ENCODE results near the gene WNT9B.

WNT9B gene, protein sequence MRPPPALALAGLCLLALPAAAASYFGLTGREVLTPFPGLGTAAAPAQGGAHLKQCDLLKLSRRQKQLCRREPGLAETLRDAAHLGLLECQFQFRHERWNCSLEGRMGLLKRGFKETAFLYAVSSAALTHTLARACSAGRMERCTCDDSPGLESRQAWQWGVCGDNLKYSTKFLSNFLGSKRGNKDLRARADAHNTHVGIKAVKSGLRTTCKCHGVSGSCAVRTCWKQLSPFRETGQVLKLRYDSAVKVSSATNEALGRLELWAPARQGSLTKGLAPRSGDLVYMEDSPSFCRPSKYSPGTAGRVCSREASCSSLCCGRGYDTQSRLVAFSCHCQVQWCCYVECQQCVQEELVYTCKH

DNA sequence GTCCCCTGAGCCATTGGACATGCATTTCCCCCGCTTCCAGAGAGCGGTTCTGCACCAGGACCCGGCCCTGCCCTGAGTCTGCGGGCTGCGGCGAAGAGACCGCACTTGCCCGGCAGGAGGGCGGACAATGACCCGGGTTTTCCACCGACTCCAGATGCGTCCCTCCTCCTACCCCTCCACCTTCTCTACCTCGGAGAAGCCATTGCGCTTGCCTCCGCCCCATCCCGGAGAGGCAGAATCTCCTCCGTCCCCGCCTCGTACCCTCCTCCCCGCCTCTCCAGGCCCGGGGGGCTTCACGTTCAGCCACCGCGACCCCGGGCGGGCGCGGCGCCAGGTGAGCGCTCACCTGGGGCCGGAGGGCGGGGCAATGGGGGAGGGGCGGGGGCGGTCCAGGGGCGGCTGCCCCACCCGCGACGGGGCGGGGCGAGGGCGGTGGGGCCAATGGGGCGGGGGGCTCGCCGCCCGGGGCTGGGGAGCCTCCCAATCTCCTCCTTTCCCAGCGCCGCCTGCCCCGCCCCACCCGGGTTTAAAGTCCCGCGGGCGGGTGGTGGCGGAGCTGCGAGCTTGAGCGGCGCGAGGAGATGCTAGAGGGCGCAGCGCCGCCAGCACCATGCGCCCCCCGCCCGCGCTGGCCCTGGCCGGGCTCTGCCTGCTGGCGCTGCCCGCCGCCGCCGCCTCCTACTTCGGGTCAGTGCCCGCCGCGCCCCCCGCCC, at the start of gene WNT9B:
Gene WNT9B (plus strand): TSS at position 555 of the 713 bp plus-strand sequence. CDS start 56 bp downstream, at position 611.
- no peak for DNase-seq (ENCODE audit: low read depth)

DNA sequence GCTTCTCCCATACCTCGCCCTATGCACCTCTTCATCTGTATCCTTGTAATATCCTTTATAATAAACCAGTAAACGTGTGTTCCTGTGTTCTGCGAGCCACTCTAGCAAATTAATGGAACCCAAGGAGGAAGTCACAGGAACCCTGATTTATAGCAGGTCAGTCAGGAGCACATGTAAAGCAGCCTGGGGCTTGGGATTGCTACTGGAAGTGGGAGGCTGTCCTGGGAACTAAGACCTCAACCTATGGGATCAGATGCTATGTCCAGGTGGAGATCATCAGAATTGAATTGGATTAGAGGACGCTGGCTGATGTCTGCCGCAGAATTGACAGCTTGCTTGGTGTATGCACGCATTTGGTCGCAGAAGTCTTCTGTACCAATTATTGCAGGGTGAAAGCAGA, 48.6 kb upstream of the WNT9B start:
- DNase-seq (ENCODE audit: low read depth): no peak

DNA sequence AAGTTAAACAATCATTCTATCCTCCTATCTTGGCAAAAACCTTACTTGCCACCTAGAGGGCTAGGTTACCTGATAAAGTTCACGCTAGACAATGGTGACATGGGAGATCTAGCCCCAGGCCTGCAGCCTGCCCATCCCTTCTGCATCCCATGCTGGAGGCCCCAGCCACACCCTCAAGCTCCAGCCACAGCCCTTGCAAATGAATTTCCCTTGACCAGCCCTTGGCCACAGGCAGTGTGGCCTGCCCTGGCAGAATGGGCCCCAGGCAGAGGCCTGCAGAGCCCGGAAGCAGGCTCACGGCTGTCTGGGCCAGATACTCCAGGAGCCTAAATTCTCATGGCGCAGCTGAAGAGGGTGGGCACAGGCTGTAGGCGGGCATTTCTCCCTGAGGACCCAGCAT, 47.8 kb upstream of the WNT9B start:
- no peak for DNase-seq (ENCODE audit: low read depth)

DNA sequence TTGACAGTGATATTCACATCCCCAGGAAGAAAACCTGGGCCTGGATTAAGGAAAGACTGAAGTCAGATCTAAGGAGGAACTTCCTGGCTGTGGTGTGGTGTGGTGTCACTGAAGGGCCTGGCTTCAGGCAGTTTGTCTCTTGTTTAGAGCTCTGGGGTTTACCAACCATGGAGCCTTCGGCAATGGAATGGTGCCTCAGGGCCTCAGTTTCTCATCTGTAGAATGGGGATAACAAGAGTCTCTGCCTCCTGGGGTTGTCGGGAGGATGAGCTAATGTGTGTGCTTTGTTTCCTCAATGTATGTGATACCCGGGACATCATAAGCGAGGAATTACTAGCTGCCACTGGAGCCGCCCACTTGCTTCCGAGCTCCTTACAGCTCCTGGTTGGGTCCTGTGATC, 45.6 kb upstream of the WNT9B start:
- no peak for DNase-seq (ENCODE audit: low read depth)

DNA sequence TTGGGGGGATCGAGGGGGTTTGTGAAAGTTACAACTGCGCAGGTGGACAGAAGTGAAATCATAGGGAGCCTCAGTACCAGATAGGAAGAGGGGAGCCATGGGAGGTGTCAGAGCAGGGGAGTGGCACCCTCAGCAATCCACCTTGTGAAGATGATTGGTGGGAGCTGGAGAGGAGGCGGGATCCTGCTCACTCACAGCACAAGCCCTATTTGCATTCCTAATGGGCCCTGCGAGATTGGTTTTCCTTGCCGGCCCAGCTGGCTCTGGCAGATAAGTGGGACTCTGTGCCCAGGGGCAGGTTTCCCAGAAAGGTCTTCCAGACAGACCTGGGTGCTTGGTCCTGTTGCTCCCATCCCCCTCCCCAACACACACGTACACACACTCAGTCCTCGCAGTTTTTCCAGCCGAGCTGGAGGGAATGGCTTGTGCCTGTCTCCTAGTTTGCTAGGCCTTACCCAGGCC, 42.2 kb upstream of the WNT9B start:
- DNase-seq (ENCODE audit: low read depth): no peak

DNA sequence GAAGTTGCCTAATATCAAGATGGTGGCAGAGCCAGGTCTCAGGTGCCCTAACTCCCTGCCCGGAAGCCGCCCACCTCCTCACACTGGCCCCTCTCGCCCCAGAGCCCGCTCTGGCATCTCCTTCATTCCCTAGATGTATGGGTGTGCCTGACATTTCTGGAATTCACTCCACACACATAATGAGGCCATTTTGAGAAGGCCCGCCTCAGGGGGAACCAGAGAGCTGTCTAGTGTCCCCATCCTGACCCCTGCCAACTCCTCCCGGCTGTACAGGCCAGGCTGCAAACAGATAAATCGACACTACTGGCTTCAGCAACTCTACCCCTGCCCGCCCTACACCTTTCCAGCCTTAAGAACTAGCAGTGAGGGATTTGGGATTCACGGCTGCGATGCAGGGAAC, 40.5 kb upstream of the WNT9B start:
- no peak for DNase-seq (ENCODE audit: low read depth)

DNA sequence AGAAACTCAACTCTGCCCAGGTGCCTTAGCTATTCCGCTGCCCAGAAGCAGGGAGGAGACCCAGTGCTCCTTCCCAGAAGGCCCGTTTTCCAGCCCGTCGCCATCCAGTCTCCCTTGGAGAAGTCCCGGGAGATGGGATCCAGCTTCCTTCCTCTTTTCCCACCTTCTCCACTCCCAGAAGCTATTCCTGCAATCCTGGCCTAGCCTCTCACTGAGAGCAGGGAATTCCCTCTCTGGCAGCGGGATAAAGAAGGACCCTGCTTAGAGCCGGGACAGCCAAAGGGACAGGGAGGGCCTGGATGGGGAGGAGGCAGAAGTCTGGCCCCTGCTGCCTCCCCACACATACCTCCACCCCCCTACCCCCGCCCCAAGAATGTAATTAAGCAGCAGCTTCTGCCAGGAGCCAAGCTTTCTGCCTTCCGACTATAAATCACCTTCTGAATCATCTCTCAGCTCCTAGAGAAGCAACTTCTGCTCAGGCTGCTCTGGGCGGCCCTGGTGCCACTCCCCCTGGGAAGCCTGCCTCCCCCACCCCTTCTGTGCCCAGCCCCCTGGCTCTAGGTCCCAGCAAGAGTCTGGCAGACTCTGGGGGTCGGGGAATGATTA, 39.3 kb upstream of the WNT9B start:
- DNase-seq (ENCODE audit: low read depth): no peak

DNA sequence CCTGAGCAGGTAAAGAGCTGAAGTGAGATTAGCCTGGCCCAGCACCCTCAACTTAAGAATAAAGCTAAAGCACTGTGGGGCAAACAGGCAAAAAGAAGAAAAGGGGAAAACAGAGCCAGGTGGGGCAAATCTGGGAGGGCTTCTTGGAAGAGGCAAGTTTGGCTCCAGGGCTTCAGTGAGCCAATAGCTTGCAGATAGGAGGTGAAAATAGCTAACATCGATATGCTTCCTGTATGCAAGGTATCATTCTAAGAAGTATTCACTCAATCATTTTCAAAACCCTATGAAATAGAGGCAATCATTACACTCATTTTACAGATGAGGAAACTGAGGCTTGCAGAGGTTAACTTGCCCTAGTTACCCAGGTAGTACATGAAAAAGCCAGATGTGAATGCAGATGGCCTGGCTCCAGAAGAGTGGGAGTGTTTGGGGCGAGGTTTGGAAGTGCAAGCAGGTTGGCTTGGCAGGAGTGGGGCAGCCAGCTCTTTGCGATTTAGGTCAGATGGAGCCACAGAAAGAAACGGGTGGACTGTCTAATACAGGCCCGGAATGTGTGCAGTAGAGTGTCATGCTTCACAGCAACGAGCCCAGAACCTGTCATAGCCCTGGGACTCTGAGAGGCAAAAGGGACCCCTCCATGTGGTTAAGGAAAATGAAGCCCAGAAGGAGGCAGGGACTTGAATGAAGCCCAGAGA, 38.6 kb upstream of the WNT9B start:
- no peak for DNase-seq (ENCODE audit: low read depth)

DNA sequence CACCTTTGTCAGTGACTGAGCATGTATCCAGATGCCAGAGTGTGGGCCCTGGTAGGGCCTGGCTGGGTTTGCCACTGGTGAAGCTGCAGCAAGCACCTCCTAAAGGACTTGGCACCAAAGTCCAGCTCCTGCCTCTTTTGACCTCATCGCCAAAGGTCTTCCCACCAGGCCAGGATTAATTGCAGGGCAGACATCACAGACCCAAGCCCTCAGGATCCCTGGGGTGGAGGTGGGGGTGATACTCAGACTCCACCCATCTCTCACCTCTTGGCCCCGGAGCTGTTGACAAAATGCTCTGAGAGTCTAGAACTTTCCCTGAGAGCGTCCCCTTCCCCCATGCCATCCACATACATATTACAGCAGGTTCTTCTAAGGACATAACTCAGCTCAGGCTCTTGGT, 37.5 kb upstream of the WNT9B start:
- DNase-seq (ENCODE audit: low read depth): no peak

DNA sequence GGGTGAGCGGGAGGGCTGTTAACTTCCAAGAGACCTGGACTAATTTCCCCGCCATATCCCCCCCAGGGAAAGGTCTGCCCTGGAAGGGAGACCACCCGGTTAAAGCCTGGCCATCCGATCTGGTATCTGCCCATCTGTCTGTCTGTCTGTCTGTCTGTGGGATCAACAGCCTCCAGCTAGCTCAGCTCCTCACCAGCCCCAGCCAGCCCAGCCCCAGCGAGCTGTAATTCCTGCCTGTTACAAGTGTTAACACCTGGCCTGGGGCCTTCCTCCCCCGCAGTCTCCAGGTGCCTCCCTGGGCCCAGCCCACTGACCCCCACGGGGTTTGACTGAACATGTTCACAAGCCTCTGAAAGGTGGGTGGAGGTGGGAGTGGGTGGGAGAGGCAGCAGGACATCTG, 36.9 kb upstream of the WNT9B start:
- DNase-seq (ENCODE audit: low read depth): no peak

DNA sequence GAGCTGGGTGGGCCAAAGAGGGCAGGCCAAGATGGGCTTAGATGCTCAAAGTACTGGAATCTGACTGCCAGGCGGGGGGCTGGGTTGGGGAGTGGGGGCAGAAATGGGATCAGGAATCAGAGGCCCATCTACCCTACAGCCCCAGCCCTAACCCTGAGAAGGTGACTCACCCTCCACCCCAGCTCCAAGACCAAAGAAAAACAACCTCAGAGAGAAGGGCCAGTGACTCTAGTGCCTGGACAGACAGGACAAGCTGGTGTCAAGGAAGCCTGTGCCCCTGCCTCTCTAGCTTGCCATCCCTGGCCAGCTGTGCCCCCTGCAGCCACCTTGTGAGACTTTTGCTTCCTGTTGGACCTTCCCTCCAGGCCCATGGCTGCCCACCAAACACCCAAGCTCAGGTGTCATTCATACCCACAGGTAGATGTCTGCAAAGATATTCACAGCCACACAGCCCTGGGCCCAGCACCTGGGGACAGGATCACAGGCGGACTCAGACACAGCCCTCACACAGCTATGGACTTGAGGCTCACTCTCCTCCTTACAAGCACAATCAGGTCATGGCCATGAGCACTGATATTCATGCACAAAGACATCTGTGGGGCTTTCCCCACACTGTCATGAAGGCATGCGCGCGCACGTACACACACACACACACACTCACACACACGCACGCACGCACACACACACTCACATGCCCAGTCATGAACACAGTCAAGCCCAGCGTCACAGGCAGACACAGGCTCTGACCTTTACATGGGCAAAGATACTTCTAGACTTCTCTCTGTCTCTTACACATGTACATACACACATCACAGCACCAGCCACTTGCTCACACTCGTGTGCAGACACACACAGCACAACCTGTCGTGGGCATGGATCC, 35.7 kb upstream of the WNT9B start:
- DNase-seq (ENCODE audit: low read depth): no peak

DNA sequence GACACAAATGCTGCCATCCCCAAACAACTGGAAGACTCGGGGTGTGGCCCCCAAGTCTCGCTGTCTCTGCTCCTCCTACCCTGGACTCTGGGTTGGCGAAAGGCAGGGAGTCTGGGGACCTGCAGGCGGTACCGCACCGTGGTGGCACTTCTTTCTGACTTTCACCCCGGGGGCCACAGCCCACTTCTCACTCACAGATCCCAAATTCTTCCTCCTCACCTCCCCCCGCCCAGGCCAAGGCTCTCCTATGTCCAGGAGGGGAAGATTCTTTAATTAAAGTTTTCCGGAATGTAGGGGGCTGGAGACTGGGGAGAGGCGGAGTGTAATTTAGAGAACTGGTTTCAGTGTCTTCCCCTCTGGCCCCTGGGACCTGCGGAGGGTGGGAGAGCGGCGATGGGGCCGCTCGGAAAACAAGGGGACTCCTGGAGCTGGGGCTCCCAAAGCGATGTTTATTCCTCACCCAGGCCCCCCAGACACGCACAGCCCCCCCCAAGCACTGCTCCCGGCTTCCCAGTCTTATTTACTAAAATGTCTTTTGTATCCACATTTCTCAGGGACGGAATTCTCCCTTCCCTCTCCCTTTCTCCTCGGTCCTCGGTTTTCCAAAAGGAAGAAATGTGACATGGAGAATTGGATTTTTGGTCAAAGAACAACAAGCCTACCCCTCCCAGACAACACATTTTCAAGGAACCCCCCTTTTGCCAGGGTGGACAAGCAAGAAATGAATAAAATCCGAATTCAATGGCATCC, 34.1 kb upstream of the WNT9B start:
- DNase-seq (ENCODE audit: low read depth): no peak

DNA sequence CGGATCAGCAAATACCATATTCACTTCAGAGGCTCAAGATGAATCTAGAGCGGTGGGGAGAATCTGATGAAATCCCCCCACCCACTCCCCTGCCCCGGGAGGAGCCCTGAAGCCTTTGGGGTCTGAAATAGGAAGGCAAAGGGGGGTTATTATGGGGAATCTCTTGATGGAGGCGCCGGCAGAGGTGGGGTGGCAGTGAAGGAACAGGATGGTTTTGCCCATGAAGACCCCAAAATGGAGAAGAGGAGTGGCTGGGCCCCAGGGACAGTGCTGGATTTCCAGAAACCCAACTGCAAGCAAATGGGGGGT, 33.5 kb upstream of the WNT9B start:
- DNase-seq (ENCODE audit: low read depth): no peak

DNA sequence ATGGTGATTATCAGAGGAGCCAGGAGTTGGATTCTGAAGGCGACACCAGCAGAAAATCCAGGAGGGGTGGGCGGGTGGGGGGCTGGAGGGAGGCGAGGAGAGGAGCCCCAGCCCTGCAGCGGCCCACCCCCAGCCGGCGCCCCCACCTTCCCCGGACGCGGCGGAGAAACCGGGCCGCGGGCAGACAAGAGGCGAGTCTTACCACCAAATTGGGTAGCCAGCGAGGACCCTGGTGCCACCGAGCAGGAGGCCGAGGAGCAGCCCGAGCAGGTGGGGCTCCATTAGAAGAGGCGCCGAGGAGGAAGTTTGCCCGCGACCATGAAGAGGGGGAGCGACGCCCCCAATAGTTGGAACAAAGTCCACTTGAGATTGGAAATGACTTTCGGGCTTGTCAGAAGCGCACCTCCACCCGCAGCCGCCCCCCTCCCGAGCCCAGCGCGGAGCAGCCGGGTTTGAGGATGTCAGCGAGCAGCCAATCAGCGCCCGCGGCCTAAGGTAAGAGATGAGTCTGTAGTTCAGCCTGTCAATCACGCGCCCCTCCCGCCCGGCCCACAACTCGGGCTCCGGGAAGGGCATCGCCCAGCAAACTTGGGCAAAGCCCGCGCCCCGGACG, 33.0 kb upstream of the WNT9B start, which contains the start of gene WNT3:
Gene WNT3 (minus strand): TSS at position 377 of the 613 bp plus-strand sequence. CDS start 95 bp downstream, at position 282.
- DNase-seq (ENCODE audit: low read depth): peak; percentile 45

DNA sequence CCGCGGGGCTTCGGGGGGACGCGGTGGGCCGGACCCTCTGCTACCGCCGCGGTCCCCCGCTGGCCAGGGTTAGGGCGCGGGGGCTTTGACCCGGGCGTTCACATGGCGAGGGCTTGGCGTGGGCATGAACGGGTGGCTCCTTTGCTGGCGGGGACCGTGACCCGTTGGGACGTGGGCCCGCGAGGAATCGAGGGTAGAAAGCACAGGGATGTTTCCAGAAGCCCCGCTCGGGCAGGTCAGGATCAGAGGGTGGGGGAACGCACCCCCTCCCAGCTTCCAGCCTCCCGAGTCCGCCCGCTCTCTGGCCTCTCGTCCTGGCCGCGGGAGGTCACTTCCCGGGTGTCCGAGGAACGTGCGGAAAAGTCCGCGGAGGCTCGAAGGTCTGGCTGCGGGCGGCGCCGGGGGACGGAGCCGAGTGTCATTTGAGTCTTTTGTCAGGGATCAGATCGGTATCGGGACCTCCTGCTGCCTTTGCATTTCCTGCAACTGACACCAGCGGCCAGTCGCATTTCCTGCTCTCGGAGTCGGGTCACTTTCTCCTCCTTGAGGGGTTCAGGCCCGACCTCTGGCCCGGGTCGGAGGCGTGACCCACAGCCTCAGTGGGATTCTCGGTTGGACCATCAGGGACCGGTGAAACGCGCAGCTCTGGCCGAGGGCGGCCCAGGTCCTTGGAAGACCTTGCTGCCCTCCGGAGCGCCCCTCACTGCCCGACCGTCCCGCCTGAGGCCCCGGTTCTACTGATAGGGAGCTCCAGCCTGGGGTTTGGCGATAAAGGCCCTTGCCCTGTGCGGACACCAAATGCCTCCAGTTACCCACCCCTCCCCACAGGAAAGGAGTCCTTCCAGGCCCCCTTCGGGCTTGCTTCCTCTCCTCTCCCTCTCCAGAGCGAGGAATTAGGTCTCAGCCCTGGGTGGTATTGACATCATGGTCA, 32.2 kb upstream of the WNT9B start:
- DNase-seq (ENCODE audit: low read depth): no peak

DNA sequence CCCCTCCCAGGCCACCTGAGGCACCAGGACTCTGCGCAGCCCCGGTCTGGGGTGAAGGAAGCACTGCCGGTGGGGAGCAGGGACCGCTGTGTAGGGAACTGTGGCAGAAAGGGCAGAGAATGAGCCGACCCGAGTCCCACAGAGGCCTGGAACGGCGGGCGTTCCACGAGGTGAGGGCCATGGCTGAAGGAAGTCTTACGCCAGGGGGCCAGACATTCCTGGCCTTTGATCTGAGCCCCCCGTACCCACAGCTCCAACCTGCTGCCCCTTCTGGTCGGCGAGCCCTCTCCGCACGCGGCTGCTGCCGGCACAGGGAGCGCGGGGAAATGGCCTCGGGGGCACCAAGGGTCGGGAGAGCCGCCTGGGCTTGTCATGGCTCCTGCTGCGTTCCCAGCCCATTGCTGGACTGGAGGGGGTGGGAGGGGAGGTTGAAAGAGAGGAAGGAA, 31.5 kb upstream of the WNT9B start:
- DNase-seq (ENCODE audit: low read depth): no peak

DNA sequence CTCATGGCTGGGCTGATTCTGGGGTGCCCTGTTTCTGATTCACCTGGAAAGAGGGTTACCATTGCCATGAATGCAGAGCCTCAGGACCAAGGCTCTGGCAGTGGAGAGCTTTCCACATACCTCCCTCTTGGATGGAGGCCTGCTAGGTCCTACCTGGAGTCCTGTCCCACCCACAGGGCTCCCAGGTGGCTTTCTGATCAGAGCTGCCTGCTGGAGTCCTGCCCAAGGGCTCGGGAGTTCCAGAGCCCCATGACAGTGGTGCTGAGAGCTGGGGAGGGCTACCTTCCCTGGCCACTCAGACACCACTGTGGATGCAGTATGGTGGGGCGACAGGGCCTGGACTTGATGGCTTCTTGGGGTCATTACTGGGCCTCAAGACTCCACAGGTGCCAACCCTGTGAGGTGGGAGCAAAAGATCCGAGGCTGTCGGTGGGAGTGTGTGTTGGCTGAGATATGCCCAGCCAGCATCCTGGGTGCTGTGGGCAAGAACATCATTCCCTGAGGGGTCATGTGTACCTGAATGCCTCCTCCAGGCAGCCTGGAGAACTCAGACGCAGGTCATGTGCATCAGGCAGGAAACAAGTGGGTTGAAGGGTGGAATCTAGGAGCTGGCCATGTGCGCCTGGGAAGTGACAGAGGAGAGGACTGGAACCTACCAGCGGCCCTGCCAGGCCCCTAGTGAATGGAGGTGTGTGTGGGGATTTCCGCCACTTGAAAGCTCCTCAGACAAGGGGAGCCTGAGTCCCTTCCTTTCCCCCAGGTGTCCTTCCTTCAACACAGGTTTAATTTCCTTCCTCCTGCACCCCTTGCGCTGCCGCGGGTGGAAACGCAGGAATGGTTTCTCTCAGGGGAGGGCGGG, 30.6 kb upstream of the WNT9B start:
- DNase-seq (ENCODE audit: low read depth): no peak

Measured in activated T-cell treated with anti-CD3 and anti-CD28 coated beads for 48 hours (primary cell).